ENCODE results near the gene TMEM132D.

TMEM132D gene

DNA sequence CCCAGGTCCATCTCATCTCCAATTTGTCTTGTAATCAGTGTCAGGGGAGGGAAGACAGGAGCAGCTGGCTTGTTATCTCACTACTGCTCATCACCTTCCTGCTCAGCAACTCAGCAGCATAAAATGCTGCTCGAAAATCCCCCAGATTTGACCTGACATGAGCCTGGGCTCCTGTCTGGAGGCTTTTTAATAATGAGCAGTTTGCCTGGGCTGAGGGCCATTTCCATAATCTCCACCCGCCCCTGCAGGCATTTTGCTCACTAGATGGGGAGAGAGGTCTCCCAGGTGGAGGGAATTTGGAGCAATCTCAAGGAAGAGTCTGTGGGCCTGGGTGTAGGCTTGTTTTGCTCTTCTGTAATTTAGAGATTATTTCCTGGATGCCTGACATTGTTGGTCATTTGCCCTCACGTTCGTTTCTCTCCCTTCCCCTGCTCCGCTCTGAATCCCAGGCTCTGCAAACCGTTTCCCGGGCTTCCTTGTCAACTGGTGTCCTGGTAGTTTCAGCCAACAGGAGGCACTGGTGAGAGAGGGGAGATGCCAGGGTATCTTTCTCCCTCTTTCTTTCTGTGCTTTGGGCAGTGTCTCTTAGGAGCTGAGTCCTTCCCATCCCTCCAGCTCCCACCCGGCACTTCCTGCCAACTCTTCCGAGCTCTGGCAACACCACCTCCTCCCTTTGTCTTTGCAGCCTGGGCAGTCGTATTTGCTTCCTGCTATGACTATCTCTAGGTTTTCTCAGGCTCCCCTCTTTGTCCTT lies 751.3 kb downstream of the TMEM132D start:
- DNase-seq, result no peak

DNA sequence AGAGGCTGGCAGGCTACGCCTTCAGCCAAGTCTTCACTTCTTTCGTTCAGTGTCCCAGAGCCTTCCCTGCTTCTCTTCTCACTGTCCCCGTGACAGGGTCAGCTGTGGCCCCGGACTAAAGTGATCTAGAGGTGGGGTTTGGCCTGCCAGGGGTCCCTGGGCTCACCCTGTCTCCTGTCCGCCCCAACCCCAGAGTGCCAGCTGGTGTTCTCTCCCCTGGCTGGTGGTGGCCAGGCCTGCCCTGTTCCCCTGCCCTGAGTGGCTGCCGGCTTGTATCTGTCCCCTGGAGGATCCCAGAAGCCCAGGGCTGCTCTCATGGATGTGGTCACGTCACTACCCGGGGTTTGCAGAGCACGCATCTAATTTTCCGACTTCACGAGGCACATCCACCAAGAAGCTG lies 753.1 kb downstream of the TMEM132D start:
- no peak for DNase-seq

DNA sequence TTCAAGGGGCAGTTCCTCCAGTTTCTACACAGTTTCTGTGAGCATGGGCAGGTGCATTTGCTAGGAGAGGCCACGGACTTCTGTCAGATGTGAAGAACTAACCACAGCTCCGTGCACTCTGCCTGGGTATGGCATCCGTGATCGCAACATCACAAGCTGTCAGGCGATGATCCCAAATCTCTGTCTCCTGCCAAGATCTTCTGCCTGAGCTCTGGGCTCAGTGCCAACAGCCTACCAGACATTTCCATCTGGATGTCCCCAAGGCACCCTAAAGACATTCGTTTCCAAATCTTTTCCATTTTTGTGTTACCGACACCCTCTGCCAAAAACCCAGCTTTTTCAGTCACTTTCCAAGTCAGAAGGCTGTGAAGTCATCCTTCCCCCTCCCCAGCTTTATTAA lies 758.4 kb downstream of the TMEM132D start:
- no peak for DNase-seq

DNA sequence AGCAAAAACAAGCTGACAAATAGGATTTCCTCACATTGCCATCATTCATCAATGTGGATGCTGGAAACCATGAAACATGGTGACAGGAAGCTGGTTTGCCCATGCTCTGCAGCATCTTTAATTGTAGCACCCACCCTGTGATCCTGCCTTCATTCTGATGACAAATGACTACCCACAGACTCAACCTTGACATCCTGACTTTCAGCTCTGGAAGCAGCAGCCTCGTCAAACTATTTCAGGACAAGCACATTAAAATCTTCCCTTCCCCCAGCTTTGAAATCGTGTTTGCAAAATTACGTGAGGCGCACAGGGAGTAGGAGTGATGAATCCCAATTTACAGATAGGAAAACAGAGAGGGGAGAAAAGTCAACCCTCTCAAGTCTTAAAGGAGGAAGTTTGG lies 765.0 kb downstream of the TMEM132D start:
- DNase-seq, result no peak

DNA sequence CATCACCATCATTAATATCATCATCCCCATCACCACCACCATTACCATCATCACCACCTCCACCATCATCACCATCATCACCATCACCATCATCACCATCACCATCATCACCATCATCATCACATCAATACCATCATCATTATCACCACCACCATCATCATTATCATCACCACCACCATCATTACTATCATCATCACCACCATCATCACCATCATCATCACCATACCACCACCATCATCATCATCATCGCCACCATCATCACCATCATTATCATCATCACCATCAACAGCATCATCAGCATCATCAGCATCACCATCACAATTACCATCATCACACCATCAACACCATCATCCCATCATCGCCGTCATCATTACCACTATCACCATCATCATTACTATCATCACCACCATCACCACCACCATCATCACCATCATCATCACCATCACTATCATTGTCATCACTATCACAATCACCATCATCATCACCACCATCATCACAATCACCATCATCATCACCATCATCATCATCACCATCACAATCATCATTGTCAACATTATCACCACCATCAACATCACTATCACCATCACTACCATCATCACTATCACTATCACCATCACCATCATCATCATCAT lies 767.0 kb downstream of the TMEM132D start:
- no peak for DNase-seq

DNA sequence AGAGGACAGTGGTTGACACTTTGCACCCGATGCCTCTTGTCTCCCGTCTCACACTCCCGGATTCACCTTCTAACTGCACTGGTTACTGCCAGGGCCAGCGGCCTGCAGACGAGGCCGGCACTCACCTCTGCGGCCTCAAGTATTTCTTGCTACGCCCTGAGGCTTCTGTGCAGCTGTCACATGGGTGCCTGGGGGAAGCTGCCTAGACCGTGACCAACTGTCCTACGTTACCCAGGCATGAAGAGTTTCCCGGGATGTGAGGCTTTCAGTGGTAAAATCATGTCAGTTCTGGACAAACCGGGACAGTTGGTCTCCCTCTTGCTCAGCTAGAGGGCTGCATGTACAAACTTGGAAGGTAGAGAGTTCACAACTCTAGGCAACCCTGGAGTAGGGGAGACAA lies 776.1 kb downstream of the TMEM132D start:
- DNase-seq, result no peak

DNA sequence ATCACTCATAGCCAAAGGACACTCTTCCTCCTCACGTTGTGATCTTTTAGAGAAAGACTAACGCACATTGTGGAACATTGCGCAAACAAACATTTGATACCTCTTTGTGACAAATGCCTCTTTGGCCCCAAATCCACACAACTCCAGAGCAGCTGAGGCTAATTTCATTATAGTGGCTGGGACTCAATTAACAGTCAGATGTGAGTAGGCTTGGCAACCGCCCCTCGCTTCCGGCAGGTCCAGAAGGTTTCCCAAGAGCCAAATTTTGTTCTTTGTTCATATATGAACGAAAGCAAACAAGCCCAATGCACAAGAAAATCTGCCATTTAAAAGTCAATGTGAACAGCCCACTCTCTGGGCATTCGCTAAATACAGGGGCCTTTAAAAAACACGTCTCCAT lies 776.6 kb downstream of the TMEM132D start:
- no peak for DNase-seq

DNA sequence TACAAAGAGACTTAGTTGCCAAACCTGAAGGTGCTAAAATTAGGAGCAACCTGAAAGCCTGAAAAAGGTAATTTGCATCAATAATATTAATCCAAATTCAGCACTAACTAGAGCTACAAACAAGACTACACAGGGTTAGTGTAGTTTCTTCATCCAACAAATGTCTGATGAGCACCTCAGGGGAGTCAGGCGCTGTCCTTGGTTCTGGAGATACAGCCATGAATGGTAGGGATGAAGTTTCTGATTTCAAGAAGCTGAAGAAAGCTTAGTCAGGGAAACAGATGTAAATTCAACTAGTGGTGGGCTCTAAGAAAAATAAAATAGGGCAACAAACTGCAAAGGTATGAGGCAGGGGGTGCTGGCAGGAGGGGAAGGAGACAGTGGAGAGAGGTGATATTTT lies 784.3 kb downstream of the TMEM132D start:
- no peak for DNase-seq

DNA sequence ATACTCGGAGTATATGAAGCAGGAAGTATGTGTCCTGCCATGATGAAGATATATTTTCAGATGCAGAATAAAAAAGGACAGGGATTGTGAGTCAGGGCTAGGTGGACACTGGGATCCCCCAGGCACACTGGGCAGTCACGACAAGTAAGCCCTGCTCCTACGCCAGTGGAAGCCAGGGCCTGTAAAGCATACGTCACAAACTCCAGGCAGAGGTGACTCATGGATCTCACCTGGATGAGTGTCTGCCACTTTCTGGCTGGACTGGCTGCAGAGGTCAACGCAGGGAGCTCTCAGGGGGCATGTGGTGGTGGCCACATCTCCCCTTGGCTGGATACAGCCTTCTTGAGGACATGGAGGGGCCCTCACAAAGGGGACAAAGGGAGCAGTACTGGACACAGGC lies 788.3 kb downstream of the TMEM132D start:
- no peak for DNase-seq

DNA sequence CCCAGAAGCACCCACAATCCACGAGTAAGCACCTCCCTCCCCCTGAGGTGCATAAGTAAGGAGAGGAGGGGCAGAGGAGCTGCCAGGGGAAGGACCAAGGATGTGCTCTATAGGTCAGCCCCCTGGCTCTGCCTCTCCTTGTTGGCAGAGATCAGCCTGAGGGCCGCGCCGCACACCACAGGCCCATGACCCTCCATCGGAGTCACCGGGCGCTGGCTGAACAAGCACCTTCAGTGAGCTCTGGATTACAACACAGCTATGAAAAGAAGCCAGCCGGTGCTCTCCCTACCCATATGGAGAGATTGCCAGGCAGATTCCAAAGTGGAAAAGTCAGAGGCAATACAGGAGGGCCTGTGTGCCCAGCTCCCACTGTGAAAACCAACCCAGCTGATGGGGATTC lies 793.2 kb downstream of the TMEM132D start:
- DNase-seq, result no peak

DNA sequence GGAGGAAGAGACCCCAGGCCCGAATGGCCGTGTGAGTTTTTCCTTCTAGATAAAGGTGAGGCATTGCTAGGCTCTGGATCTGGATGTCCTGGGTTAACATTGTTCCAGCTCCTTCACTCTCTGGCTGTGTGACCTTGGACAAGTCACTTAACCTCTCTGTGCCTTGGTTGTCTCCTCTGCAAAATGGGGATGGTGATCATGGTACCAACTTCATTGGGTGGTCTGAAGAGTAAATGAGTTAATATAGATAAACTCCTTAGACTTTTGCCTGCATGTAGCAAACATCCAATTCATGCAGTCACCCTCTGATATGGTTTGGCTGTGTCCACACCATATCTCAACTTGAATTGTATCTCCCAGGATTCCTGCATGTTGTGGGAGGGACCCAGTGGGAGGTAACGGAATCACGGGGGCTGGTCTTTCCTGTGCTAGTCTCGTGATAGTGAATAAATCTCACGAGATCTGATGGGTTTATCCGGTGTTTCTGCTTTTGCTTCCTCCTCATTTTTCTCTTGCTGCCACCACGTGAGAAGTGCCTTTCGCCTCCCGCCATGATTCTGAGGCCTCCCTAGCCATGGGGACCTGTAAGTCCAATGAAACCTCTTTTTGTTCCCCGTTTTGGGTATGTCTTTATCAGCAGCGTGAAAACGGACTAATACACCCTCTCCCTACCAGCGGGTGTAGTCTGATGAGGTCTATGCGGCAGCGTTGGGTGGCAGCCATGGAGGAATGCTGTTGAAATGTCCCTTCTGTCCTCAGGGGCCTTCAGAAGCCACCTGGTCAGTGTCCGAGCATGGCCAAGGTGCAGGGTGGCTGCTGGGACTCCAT lies 794.4 kb downstream of the TMEM132D start:
- DNase-seq, result no peak

DNA sequence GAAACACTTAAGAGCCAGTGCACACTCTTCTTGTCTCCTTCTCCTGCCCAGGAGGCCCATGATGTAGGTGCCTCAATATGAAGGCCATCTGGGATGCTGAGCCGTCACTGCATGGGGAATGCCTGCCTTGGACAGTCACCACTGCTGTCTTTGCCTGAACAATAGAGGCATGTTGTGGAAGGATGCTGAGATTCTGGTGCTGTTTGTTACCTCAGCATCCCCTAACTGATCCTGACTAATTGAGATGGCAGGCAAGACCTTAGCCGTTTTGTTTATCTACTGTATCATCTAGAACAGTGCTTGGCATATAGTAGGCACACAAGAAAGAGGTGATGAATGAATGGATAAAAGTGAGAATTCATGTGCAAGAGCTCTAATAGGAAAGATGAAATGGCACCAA lies 797.1 kb downstream of the TMEM132D start:
- no peak for DNase-seq

DNA sequence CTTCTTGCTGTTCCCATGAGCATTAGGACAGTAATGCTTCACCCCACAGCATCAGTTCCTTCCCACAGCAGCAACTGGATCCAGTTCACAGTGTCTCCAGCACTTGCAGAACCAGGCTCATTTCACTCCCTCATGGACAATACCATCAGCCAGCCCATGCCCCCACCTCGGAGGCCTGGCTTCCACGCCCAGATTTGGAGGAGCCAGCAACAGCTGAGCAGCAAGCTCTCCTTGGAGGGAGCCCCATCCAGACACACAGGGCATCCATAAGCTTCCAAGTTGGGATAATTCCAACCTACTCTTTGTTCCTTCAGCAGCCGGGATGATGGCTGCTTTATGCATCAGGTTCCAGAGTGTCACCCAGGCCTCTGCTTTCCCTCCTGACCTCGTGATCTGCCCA lies 800.6 kb downstream of the TMEM132D start:
- no peak for DNase-seq

DNA sequence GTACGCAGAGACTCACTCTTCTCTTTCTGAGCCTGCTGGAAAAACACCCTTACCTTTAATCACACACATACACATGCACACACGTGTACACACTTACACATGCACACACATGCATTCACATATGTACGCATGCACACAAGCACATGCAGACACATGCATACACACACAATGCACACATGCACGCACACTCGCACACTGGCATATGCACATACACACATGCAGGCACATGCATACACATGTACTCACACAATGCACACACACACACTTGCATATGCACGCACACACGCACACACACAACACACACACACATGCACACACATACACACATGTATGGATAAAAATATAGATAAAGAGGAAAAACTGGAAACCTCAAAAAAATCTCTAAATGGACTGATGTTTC lies 801.6 kb downstream of the TMEM132D start:
- DNase-seq, result no peak

DNA sequence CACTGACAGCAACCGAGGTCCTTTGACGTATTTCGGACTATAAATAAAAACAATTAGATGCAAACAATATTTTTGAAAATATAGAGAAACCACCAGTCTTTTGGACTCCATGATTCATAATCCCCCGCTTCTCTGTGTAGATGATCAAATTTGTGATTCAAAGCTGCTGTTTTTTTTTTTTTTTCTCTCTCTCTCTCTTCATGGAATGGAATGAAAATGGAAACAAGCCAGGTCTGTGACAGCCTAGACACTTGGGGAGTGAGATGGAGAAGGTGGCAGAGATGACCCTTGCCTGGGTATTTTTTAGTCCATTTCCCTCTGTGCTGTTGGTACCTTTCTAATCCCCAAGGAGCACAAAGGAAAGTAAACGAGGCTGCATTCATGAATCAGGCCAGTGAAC lies 802.0 kb downstream of the TMEM132D start:
- DNase-seq, result no peak

DNA sequence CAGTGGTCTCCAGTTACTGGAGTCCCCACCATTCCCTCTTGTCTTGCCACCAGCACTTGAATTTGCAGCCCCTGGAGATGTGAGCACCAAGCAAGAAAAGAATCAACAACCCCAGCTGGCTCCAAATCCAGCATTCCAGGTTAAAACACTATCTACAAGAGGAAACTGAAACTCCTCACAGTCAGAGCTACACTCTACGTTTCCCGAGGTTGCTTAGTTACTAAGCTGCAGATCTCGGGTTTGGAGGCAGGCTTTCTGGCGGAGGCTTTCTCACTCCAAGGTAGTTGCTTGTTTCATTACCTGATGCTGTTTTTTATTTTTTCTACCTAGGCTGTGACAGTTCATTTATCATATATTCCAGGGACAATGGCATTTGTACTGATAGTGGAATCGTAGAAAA lies 802.4 kb downstream of the TMEM132D start:
- no peak for DNase-seq

DNA sequence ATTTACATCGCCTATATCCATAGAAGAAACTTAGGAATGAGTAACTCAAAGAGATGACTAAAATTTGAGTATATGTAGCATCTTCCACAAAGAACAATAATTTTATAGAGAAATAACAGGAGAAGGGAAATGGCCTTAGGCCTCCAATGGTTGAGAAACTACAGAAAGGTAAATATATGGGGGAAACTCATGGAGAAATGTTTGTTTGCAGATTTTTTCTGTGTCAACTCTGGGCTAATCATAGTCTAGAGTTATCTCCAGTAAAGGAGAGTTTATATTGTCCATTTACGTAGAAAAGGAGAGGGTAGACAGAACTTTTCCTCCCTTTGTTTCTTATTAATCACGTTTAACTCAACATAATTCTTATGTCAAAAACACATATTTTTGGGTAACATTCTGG lies 806.4 kb downstream of the TMEM132D start:
- no peak for DNase-seq

DNA sequence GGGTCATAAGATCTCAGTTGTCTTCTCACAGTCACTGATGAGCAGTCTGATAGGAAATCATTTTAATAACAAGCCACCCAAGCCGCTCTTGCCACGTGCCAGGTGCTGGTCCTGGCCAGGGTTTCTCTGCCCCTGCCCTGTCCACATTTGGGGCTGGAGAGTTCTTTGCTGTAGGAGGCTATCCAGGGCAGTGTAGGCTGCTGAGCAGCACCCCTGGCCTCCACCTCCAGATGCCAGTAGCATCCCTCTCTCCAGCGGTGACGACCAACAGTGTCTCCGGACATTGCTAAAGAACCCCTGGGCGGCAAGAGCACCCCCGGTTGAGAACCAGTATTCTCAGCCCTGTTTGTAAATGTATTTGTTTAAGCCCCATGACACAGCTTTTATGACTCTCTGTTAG lies 806.9 kb downstream of the TMEM132D start:
- DNase-seq, result no peak

DNA sequence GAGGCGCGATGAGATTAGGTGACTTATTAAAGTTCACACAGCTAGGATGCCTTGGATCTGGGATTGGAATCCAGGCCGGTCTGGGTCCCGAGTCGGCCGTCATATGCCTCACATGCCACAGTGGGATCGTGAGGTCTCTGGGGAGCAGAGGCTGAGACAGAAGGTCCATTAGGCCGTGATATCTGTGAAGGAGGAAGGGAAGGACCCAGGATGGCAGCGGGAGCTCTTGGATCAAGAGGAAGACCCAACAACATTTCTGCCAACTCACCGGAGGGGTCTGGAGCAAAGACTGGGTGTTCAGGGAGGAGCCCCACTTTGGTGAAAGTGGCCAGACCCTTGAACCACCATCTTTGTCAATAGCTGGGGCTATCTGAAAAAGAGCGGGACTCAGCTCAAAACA lies 807.6 kb downstream of the TMEM132D start:
- no peak for DNase-seq

DNA sequence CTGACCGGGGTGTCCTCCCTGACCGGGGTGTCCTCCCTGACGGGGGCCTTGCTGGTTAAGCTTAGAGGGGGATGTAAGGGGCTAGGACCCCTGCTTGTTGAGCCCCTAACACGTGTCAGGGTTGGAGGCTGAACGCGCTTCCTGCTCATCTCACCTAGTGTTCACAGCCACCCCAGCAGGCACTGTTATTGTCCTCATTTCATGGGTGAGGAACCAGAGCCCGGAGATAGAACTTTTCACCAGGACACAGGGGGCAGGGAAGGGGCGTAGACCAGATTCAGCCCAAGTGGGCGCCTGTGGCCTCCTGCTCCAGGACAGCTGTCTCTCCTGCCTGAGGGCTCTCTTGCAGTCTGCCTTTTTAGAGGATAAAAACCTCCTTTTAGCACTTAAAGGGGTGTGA lies 814.2 kb downstream of the TMEM132D start:
- DNase-seq, result no peak

DNA sequence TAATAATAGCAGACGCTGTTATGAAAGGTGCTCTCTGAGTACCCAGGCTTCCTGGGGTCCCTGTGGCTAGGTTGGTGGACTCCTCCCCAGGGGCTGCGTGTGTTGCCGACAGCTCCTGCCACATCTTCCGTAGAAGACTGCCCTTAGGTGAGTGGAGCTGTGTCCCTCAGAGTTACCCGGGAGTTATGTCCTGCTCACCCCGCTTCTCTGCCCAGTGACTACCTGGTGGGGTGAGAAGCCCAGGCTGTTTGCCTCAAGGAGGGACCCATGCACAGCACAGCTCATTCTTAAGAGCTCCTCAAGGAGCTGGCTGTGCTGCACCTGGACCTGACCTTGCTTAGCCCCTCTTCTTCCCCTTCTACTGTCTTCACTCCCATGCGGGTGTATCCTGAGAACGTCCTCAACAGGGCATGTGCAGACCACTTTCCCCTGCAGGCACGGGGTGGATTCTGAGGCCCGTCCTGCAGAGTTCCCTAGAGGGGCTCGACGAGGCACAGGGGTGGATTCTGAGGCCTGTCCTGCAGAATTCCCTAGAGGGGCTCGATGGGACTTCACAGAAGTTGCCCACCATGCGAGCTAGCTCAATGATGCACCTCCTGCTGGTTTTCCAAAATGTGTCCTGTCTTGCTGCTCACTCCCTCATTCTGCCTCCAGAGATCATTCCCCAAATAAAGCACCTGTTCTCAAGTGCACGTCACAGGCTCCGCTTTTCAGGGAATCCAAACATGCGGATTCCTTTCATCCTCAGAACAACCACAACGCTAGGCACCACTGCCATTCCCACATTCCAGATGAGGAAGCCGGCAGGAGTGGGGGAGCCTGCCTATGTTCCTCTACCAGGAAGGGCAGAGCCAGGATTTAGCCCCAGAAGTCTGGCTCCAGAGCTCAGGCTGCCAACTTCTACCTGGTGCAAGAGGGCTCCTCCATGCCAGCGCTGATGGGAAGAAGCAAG lies 818.7 kb downstream of the TMEM132D start:
- no peak for DNase-seq

DNA sequence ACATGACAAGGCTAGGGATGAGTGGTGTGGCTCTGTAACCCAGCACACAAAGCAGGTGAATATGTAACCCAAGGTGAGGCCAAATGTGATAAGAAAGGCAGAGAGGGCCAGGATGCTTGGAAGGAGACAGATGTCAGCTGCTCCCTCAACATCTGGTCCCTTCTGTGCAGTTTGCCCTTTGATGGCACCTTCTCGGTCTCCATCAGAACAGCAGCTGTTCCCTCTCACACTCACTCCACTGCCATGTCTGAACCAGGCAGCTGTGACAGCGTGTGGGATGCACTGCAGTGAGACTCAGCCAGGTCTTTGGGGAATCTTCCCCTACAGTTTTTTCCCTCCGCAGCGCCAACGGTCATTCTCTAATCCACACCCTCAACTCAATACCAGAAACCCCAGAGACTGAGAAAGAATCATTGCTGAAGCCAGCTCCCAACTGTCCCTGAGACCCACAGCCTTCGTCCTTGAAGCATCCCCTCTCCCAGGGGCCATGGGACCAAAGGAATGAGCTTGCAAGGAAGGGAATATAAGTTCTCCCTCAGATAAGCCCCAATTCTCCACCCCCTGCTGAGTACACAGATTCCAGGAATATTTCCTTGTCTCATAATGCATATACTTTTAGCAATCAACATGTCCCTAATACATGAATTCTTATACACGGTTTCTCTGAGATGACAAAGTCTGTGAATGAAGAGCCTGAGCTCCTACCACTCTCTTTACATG lies 820.5 kb downstream of the TMEM132D start:
- no peak for DNase-seq

All from activated gamma-delta T cell (primary cell).